GM19328 (cell line): ENCODE measurements around the gene GPX1.
"Not testable (repeated sequence)": the region's sequence is repeated elsewhere in the genome, so short reads cannot be mapped to it uniquely, and the experiment has no call there.

ENCODE experiments used
- ATAC-seq: cut with Tn5 transposase; IDR thresholded peaks from one replicate; pipeline ENCODE4 v1.9.1; 2021; ENCODE audit warnings: mild to moderate bottlenecking, moderate library complexity; ENCODE audit not compliant: unreplicated experiment

GPX1 gene

DNA sequence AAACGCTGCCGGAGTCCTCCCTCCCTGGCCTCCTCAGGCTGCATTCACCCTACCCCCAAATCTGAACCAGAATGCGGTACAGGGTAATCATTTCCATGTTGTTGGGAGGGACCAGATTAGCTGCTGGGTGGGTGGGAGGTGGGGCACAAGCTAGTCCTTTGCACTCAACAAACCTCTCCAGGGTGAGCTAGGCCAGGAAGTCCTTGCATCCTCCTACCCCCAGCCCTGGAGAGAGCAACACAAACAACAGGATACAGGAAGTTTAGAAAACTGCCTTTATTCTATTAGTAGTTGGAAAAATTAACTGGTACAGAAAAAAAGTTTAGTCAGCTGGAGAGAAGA is 702 bp upstream of the GPX1 start:
- no peak for ATAC-seq

- peak; percentile 26 for ATAC-seq
These were observed 523 bp downstream of the GPX1 start for GRCh38 chr3:49357443-49358216.

DNA sequence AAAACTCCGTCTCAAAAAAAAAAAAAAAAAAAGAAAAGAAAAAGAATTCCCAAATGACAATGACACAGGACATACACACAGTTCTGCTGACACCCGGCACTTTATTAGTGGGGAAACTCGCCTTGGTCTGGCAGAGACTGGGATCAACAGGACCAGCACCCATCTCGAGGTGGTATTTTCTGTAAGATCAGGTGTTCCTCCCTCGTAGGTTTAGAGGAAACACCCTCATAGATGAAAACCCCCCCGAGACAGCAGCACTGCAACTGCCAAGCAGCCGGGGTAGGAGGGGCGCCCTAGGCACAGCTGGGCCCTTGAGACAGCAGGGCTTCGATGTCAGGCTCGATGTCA is 1.1 kb downstream of the GPX1 start:
- not testable (repeated sequence) for ATAC-seq

- no peak for ATAC-seq
These were observed 5.2 kb downstream of the GPX1 start for GRCh38 chr3:49352890-49353421.

GRCh38 chr3:49352281-49352680 is 5.9 kb downstream of the GPX1 start:
- no peak for ATAC-seq

- no peak for ATAC-seq
These were observed 6.6 kb downstream of the GPX1 start for GRCh38 chr3:49351521-49352011.

DNA sequence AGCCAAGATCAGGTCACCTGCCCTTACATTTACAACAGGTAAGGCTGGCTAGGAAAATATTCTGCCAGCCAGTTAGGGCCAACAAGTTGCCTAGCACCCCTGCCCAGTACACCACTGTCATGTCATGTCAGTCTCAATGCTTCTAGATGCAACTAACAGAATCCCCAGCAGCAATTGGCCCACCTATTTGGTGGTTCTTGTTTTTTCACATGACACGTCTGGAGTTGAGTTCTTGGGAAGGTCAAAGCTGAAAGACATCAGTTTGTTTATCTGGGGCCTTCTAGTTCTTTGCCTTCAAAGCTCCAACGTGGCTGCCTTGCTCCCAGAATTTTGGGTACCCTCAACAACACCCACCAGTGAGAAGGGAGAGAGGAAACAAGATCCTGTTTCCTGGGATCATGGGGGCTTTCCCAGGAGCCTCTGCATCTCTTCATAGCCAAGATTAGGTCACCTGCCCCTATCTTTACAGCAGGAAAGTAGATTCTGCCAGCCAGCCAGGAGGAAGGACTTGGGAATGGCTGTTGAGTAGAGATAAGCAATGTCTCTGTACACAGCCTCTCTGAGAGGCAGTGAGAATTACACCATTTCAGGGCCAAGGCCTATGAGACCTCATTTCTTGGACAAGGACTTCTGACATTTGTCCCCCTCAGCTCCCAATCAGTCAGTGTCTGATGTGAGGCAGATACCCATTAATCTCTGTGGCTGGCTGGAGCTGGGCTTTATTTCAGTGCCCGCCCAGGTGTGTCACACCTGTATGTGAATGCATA is 8.6 kb downstream of the GPX1 start:
- no peak for ATAC-seq

- not testable (repeated sequence) for ATAC-seq
These were observed 9.8 kb downstream of the GPX1 start for GRCh38 chr3:49348361-49348760.

GRCh38 chr3:49346797-49347251 is 11.3 kb downstream of the GPX1 start:
- no peak for ATAC-seq

DNA sequence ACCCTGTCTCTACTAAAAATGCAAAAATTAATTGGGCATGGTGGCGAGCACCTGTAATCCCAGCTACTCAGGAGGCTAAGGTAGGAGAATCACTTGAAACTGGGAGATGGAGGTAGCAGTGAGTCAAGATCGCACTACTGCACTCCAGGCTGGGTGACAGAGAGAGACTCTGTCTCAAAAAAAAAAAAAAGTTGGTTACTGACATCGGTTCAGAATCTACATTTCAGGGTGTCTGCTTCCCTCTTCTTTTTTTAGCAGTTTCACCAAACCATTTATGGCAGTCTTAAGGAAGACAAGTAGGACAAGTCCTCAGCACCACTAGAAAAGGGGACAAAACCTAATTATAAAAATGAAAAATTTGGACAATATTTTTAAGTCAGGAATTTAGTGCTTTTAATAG is 15.0 kb downstream of the GPX1 start:
- no peak for ATAC-seq

GRCh38 chr3:49341996-49342395 is 16.2 kb downstream of the GPX1 start:
- no peak for ATAC-seq

DNA sequence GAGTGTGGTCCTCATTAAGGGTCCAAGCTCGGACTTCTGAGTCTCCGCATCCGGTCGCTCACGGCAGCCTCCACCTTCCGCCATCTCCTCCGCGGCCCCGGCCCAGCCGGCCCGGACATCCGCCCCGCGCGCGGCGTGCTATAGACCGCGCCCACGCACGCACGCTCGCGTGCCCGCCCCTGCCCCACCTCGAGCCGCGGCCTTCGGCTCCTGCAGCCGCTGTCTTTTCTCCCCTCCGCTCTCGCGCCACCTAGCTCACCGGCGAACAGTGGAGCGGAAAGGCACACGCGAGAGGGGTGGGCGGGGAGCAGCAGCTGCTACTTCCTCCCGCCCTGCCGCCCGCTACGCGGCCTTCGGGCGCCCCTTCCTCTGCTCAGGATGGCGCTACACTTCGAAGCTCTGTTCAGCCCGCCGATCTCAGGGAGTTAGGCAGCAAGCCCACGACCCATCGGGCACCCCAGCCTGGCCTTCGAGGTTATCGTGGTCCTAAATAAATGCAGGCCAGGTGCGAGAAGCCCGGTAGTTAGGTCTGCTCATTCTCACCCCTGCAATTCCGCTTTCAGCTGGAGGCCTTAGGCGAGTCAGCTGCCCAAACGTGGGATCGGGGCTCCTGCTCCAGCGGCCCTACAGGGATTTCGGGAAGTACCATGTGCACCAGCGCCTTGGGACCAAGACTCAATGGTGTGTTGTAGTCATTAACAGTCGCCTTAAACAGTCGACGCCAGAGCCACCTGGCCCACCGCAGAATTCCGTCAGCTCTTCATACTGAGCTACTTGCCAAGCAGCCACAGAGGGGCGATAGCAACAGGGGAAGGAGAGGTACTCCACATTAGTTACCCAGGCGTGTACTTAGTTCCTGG is 18.0 kb downstream of the GPX1 start, which contains the start of gene USP4:
USP4 (minus strand) TSS at position 113 of the 860 bp plus-strand sequence; CDS start at position 84, 29 bp downstream.
- peak; percentile 92 for ATAC-seq

DNA sequence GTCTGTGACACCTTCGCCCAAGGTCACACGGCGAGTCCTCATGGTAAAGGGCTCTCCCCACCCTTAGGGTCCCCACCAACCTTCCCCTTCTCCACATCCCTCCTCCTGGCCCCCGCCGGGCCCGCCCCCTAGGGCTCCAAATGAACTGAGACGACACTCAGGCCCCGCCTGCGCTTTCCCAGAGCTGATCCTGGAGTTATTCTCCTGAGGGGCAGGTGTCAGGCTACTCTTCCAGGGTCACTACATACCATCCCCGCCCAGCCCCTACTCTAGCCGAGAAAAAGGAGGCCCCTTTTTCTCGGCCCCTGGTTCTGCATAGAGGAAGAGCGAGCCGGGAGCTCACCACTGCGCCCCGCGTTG is 18.6 kb downstream of the GPX1 start:
- ATAC-seq: no peak

- ATAC-seq: no peak
These were observed 24.1 kb downstream of the GPX1 start for GRCh38 chr3:49333916-49334633.

GRCh38 chr3:49333091-49333490 is 25.1 kb downstream of the GPX1 start:
- no peak for ATAC-seq

- no peak for ATAC-seq
These were observed 29.0 kb downstream of the GPX1 start for GRCh38 chr3:49329186-49329585.

GRCh38 chr3:49328350-49328749 is 29.8 kb downstream of the GPX1 start:
- ATAC-seq: not testable (repeated sequence)

GRCh38 chr3:49327485-49327884 is 30.7 kb downstream of the GPX1 start:
- ATAC-seq: no peak

GRCh38 chr3:49324768-49325167 is 33.4 kb downstream of the GPX1 start:
- ATAC-seq: no peak

DNA sequence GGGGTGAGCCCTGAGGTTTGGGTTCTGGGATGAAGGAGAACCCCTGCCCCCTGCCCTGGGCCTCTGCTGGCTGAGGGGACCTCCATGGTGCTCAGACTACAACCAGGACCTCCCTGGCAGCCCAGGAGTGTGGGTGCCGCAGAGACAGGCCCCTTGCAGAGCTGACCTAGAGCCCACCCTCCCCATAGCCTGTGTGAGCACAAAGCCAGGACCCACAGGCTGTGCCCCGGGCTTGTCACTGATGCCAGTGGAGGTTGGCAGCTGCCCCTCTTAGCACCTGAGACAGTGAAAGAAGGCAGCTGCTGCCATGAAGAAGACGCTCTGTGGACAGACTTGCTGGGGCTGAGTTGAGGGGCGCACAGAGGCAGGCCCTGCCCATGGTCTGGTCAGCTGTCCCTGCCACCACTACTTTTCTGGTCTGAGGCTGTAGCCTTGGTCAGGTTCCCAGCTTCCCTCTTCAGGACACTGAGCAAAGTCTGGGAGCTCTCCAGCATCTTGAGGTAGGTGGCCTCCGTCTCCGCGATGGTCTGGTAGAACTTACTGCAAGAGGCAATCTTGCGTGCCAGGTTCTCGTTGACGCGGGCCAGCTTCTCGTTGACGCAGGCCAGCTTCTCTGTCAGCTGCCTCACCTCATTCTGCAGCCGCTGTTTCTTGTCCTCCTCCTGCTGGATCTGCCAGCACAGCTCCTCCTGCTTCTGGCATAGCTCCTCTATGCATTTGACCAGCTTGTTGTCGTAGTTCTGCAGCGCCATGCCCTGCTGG is 41.3 kb downstream of the GPX1 start:
- no peak for ATAC-seq
